Activated T-helper 2 cell treated with anti-CD3 and anti-CD28 coated beads, Interferon-gamma antibody, Interleukin-2, Interleukin-4, amounts not matched to agents 10 μg/mL and 5 μg/mL and 100 μg/mL, durations not matched to agents 14 hours and 24 hours and 36 hours (primary cell): ENCODE data around the gene SBDS. TPM values are rescaled to one million over a fixed set of nuclear protein-coding genes. Genes with fewer than 3 reads are reported as not detected.
"Not testable (repeated sequence)": the region's sequence is repeated elsewhere in the genome, so short reads cannot be mapped to it uniquely, and the experiment has no call there.

ENCODE experiments used
- DNase-seq: peaks from one replicate; pipeline ENCODE4 v3.0.0; 2021; ENCODE audit warnings: low spot score
- H3K27ac Mint-ChIP-seq: one replicate; pipeline ENCODE4 v1.8.0; 2021; ENCODE audit warnings: mixed read lengths
- H3K27me3 Mint-ChIP-seq: one replicate; pipeline ENCODE4 v1.8.0; 2021; ENCODE audit warnings: low read depth, mixed read lengths
- H3K36me3 Mint-ChIP-seq: one replicate; pipeline ENCODE4 v1.8.0; 2021; ENCODE audit warnings: low read depth, mixed read lengths
- H3K4me1 Mint-ChIP-seq: one replicate; pipeline ENCODE4 v1.8.0; 2021; ENCODE audit warnings: low read depth, mixed read lengths
- H3K4me3 Mint-ChIP-seq: one replicate; pipeline ENCODE4 v1.8.0; 2021; ENCODE audit warnings: low read depth, mild to moderate bottlenecking, moderate library complexity, mixed read lengths
- H3K9me3 Mint-ChIP-seq: one replicate; pipeline ENCODE4 v1.8.0; 2021; ENCODE audit warnings: mixed read lengths
- intact Hi-C: fragments of 100-400 bp; cut with micrococcal nuclease; formaldehyde crosslinking; loops from one replicate; pipeline ENCODE4 v1.15.1; 2023
- total RNA-seq: library from RNA; stranded (reverse); gene quantifications from 2 replicates; pipeline ENCODE4 v1.2.3, GENCODE V29; 2022

Gene SBDS
- total RNA-seq, 1 donor from 2014 or later, result 57.4 TPM

GRCh38 chr7:67017971-67018370 is 22.6 kb upstream of the SBDS start:
- H3K36me3 Mint-ChIP-seq, result peaks cover 67% of the 10 kb centered on the region
- H3K4me1 Mint-ChIP-seq, result peaks cover 12% of the 10 kb centered on the region
- peak overlapping the region; percentile 65 for H3K27ac Mint-ChIP-seq
- DNase-seq, intact Hi-C loops, H3K9me3 Mint-ChIP-seq, H3K4me3 Mint-ChIP-seq, H3K27me3 Mint-ChIP-seq: not testable (repeated sequence)

DNA sequence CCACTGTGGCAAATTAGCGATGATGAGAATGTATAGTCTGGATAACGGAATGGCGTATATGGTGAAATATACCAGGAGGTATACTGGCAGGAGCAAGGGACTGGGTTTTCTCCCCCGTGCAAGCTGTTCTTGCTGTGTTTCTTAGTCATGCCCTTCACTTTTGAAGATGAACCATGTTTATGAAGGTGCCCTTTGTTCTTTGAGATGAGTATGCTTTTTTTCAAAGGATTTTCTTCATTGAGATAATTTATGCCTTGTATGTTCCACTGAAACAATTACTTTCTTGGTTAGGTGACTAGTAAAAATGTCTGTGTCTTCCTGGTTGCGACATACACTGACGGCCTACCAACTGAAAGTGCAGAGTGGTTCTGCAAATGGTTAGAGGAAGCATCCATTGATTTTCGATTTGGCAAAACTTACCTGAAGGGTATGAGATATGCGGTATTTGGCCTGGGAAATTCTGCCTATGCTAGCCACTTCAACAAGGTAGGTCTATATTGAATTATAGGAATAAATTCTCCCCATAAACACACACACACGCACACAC is 18.8 kb upstream of the SBDS start:
- intact Hi-C loops, result not testable (repeated sequence)
- peaks cover 56% of the 10 kb centered on the region for H3K36me3 Mint-ChIP-seq

GRCh38 chr7:67009677-67010076 is 14.3 kb upstream of the SBDS start:
- intact Hi-C loops, H3K27me3 Mint-ChIP-seq, DNase-seq, H3K4me1 Mint-ChIP-seq, H3K4me3 Mint-ChIP-seq, H3K27ac Mint-ChIP-seq, H3K9me3 Mint-ChIP-seq: not testable (repeated sequence)
- peaks cover 68% of the 10 kb centered on the region for H3K36me3 Mint-ChIP-seq

More for the DNA sequence above, 18.8 kb upstream of the SBDS start:
- H3K9me3 Mint-ChIP-seq, H3K4me1 Mint-ChIP-seq, H3K4me3 Mint-ChIP-seq, H3K27me3 Mint-ChIP-seq, DNase-seq, H3K27ac Mint-ChIP-seq: not testable (repeated sequence)

GRCh38 chr7:67008260-67008659 is 12.9 kb upstream of the SBDS start:
- no peak for DNase-seq
- H3K36me3 Mint-ChIP-seq, result peaks cover 67% of the 10 kb centered on the region
- no peaks in the 10 kb centered on the region for H3K9me3 Mint-ChIP-seq
- intact Hi-C loops, result no loop called here
- H3K4me3 Mint-ChIP-seq, result no peak overlapping the region
- peaks cover 3% of the 10 kb centered on the region for H3K4me1 Mint-ChIP-seq
- H3K27ac Mint-ChIP-seq, result no peak overlapping the region
- H3K27me3 Mint-ChIP-seq, result no peaks in the 10 kb centered on the region

DNA sequence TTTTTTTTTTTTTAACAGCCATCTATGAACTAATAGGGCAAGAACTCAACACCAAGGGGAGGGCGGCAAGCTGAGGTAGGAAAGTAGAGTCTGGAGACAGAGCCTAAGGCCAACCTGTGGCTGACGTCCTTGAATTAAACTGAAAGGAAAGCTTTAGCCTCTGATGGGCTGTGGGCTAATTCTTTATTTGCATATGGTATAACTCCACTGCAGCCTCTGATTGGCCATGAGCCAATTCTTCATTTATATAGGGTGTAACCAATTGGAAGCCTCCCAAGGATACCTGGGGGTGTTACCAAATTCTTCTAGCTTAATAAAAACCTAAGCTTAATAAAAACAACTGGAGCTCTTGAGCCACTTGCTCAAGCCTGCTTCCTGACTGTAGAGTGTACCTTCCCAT is 11.6 kb upstream of the SBDS start:
- intact Hi-C loops, result no loop called here
- H3K27me3 Mint-ChIP-seq, result no peaks in the 10 kb centered on the region
- H3K9me3 Mint-ChIP-seq, result no peaks in the 10 kb centered on the region
- H3K4me3 Mint-ChIP-seq, result no peak overlapping the region
- DNase-seq, result no peak
- H3K4me1 Mint-ChIP-seq, result peaks cover 3% of the 10 kb centered on the region
- peaks cover 70% of the 10 kb centered on the region for H3K36me3 Mint-ChIP-seq
- no peak overlapping the region for H3K27ac Mint-ChIP-seq

DNA sequence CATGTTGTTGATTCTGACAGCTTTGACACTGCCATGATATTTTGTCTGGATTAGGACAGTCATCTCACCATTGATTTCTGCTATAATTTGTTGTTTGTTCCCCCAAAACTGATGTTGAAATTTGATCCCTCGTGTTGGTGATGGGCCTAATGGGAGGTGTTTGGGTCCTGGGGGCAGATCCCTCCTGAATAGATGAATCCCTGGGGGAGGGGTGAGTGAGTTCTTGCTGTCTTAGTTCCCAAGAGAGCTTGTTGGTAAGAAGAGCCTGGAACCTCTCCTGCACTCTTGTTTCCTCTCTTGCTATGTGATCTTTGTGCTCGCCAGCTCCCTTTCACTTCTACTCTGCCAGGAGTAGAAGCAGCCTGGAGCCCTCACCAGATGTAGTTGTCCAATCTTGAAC is 8.8 kb upstream of the SBDS start:
- H3K9me3 Mint-ChIP-seq, DNase-seq, H3K4me3 Mint-ChIP-seq, H3K27ac Mint-ChIP-seq, intact Hi-C loops, H3K4me1 Mint-ChIP-seq, H3K27me3 Mint-ChIP-seq: not testable (repeated sequence)
- H3K36me3 Mint-ChIP-seq, result peaks cover 63% of the 10 kb centered on the region

DNA sequence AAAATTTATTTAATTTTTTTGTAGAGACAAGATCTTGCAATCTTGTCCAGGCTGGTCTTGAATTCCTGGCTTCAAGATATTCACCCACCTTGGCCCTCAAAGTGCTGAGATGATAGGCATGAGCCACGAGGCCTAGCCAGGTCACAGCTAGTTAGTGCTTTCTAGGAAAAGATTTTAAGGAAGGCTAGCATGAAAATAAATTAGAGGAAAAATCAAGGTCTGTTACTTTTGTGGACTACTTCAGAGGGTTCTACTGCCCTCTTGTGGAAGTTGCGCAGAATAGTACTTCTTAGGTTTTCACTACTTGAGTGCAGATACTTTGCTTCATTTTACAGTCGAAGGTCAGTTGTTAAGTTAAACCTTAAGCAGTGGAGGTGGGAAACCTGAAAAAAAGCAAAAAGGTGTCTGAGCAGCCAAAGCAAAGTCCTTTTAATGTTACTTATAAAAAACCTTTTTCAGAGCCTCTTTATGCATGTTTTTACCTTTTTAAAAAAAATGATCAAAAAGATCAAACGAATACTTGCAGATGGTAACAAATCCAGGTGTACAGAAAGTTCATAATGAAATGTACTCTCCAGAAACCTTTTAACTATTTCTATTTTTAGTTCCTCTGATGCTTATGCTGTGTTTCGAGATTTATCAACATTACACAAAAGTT is 5.3 kb upstream of the SBDS start:
- DNase-seq, H3K27me3 Mint-ChIP-seq, intact Hi-C loops, H3K4me3 Mint-ChIP-seq, H3K9me3 Mint-ChIP-seq, H3K27ac Mint-ChIP-seq, H3K4me1 Mint-ChIP-seq: not testable (repeated sequence)
- peaks cover 33% of the 10 kb centered on the region for H3K36me3 Mint-ChIP-seq

GRCh38 chr7:66996444-66997191 is 1.2 kb upstream of the SBDS start, which contains the start of gene TYW1:
Gene TYW1, plus strand, starts transcription at chr7:66996833. Its CDS starts 146 bp downstream, at chr7:66996979.
- H3K4me1 Mint-ChIP-seq, H3K9me3 Mint-ChIP-seq, H3K27me3 Mint-ChIP-seq: not testable (repeated sequence)
- peak within 1 kb of the TSS; percentile 100 for H3K27ac Mint-ChIP-seq
- intact Hi-C loops, result loop anchor here (2.0 to 10.0 kb wide), 4 partner anchors 76 to 1124 kb away; partner anchors contain the start of genes TMEM248 and VKORC1L1
- peak; percentile 98 for DNase-seq
- peak within 1 kb of the TSS; percentile 100 for H3K4me3 Mint-ChIP-seq
- peaks cover 30% of the 10 kb centered on the region for H3K36me3 Mint-ChIP-seq

- H3K27ac Mint-ChIP-seq, result peak overlapping the region; percentile 100
- DNase-seq, result peak; percentile 50
- H3K36me3 Mint-ChIP-seq, result peaks cover 37% of the 10 kb centered on the region
- not testable (repeated sequence) for H3K9me3 Mint-ChIP-seq, H3K4me1 Mint-ChIP-seq, H3K27me3 Mint-ChIP-seq
- intact Hi-C loops, result loop anchor here (2.0 to 10.0 kb wide), 4 partner anchors 150 to 1122 kb away; partner anchors contain the start of gene VKORC1L1
- H3K4me3 Mint-ChIP-seq, result peak overlapping the region; percentile 100
Measured at GRCh38 chr7:66994691-66995049, 716 bp downstream of the SBDS start.

- H3K9me3 Mint-ChIP-seq, H3K27me3 Mint-ChIP-seq, DNase-seq, H3K4me1 Mint-ChIP-seq: not testable (repeated sequence)
- H3K27ac Mint-ChIP-seq, result peak overlapping the region; percentile 100
- intact Hi-C loops, result loop anchor here (2.0 to 10.0 kb wide), 2 partner anchors 149 to 339 kb away; no protein-coding TSS in a partner anchor
- peaks cover 33% of the 10 kb centered on the region for H3K36me3 Mint-ChIP-seq
- peak overlapping the region; percentile 100 for H3K4me3 Mint-ChIP-seq
Measured at GRCh38 chr7:66994051-66994450, 1.3 kb downstream of the SBDS start.

DNA sequence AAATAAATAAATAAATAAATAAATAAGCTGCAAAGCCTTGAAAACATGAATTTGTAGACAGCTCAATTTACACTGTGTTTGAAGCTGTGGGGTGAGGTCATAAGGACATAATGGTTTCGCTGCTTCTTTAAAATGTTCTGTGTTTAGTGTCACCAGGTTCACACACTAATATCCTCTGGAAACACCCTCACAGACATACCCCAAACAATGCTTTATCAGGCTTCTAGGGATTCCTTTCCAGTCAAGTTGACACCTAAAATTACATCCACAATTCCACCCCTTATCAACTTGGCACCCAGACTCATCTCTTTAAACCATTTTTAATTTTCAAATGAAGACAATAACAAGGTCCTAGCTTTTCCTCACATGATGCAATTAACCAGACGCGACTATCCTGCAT is 5.8 kb downstream of the SBDS start:
- not testable (repeated sequence) for H3K27ac Mint-ChIP-seq, H3K27me3 Mint-ChIP-seq

DNA sequence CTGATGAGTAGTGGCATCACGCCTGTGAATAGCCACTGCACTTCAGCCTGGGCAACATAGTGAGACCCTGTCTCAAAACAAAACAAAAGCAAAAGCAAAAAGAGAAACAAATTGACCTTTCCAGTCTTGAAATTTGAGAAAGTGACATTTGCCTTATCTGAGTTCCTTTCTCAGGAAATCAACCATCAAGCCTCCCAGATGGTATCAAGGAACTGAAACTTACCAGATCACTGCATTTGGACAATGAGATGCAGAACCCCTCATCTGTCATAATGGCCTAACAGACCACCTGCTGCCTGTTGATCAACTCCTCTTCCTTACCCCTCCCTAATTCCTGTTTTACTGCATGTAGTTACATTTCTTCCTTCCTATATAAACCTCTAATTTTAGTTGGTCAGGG is 15.1 kb downstream of the SBDS start:
- intact Hi-C loops, H3K4me1 Mint-ChIP-seq, H3K4me3 Mint-ChIP-seq, H3K36me3 Mint-ChIP-seq, H3K27ac Mint-ChIP-seq, DNase-seq, H3K27me3 Mint-ChIP-seq: not testable (repeated sequence)
- peaks cover 16% of the 10 kb centered on the region for H3K9me3 Mint-ChIP-seq

More for the DNA sequence above, 5.8 kb downstream of the SBDS start:
- H3K9me3 Mint-ChIP-seq, intact Hi-C loops, H3K4me3 Mint-ChIP-seq, H3K4me1 Mint-ChIP-seq, DNase-seq: not testable (repeated sequence)
- peaks cover 46% of the 10 kb centered on the region for H3K36me3 Mint-ChIP-seq

DNA sequence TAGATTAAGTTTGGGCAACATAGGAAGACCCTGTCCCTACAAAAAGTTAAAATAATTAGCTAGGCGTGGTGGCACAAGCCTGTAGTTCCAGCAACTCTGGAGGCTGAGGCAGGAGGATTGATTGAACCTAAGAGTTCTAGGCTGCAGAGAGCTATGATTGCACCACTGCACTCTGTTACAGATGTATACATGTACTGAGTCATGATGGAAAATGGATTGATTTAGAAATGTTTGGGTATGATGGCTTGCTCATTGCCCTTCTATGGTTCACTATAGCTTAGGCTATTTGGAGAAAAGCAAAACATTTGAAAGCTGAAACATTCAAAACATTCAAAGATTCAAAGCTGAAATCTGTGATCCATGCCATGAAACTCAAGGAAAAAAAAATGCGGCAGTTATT is 16.4 kb downstream of the SBDS start:
- H3K4me1 Mint-ChIP-seq, H3K27me3 Mint-ChIP-seq, H3K36me3 Mint-ChIP-seq, intact Hi-C loops, H3K4me3 Mint-ChIP-seq, H3K27ac Mint-ChIP-seq, DNase-seq: not testable (repeated sequence)
- peaks cover 16% of the 10 kb centered on the region for H3K9me3 Mint-ChIP-seq
